Pons (tissue), 1 donor: Measurements from ENCODE around the gene SLAIN2.
A peak's percentile ranks its signal among the peaks of the same experiment; 100 is the strongest.

Experiments used
- DNase-seq: peaks from one replicate; pipeline ENCODE4 v3.0.0-alpha.2; 2016; ENCODE audit warnings: low spot score

SLAIN2 gene

DNA sequence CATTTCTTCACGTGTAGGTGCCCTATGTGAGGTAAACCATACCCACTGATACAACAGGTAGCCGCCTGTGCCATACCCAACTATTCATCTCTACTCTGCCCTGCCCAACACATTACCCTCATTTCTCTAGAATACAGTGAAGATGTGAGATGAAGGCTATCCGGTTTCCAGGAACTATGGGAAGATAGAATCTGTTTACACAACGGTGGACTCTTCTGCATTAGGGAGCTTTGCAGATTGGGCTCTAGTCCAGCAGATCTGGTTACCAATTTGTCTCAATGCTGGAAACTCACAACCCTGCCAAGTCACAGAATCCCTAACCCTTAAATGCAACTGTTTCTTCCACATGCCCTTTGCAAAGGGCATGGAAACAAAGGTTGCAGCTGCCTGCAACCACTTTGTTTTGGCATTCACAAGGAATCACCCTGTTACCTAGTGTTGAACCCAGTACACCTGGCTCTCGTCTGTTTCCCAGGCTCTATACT, 6.4 kb upstream of the SLAIN2 start:
- DNase-seq = no peak

DNA sequence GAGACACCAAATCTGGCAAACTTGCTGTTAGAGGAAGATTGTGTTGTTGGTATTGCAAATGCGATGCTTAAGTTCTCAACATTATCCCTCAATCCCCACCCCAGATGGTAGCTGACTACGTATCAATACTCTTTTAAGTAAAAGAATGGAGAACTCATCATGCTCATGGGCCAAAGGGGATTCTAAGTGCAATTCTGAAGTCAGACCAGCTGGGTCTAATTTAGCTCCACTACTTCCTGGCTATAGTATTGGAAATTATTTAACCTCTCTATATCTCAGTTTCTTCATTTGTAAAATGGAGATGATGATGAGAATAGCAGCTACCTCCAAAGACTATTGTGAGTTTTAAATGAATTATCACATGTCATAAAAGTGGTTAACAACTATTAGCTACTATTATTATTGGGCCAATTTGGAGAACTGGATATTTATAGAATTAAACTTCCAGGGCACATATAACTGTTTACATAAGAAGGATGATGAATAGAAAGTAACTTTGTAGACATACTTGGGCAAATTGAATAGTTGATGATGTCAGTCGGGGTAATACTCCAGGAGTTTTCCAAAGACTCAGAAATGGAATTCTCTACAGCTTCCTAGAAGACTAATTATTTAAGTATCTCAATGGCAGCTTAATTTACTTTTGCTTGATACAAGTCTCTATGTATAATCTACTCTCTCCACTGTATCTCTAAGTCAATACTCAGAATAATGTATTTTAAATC, 5.0 kb upstream of the SLAIN2 start:
- DNase-seq = no peak

GRCh38 chr4:48337731-48338130, 3.6 kb upstream of the SLAIN2 start:
- no peak for DNase-seq

GRCh38 chr4:48339642-48340041, 1.7 kb upstream of the SLAIN2 start:
- no peak for DNase-seq

DNA sequence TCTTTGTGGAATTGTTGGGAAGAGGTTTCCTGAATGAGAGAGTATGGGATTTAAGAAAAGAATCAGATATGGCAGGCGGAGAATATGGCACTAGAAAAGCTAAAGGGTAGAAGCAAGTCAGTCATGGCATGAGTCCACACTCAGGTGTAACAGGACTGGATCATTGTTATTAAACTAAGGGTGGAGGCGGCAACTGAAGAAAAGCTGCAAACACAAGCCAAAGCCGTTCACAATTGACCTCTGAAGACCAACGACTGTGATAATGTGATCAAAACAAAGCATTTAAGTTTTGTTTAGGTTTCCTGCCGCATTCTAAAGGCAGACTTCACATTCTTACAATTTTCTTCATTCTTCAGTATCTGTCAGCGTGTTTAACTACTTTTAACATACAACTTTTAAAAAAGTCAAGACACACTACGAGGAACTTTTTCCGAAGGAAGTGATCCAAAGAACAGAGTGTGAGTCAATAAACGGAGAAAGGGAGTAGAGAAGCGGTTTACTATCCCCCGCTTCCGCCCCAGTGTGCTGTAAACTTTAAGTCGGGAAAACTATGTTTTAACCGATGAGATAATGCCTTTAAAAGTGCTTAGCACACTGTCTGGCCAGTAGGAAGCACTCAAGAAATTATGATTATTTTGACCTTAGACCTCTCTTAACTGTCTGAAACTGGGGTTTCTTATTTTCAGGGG, 909 bp upstream of the SLAIN2 start:
- DNase-seq = peak; percentile 26

GRCh38 chr4:48341776-48342605, 662 bp downstream of the SLAIN2 start:
- DNase-seq = peak; percentile 22

DNA sequence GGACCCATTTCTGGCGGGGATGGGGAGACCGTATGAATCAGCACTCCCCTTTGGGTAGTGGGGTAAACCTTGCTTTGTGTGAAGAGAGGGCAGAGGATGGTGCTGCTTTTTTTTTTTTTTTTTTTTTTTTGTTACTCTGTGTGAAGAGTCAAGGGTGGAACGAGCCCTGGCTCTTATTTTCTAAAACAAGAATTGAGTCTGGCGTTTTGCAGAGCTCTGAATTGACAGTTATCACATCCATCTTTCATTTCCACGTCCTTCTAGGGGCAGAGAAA, 1.2 kb downstream of the SLAIN2 start:
- no peak for DNase-seq

GRCh38 chr4:48343035-48343434, 1.7 kb downstream of the SLAIN2 start:
- DNase-seq = no peak

- DNase-seq = no peak
These were observed 2.2 kb downstream of the SLAIN2 start for GRCh38 chr4:48343551-48343950.

- no peak for DNase-seq
These were observed 4.2 kb downstream of the SLAIN2 start for GRCh38 chr4:48345542-48345941.

- no peak for DNase-seq
These were observed 5.3 kb downstream of the SLAIN2 start for GRCh38 chr4:48346594-48346993.

DNA sequence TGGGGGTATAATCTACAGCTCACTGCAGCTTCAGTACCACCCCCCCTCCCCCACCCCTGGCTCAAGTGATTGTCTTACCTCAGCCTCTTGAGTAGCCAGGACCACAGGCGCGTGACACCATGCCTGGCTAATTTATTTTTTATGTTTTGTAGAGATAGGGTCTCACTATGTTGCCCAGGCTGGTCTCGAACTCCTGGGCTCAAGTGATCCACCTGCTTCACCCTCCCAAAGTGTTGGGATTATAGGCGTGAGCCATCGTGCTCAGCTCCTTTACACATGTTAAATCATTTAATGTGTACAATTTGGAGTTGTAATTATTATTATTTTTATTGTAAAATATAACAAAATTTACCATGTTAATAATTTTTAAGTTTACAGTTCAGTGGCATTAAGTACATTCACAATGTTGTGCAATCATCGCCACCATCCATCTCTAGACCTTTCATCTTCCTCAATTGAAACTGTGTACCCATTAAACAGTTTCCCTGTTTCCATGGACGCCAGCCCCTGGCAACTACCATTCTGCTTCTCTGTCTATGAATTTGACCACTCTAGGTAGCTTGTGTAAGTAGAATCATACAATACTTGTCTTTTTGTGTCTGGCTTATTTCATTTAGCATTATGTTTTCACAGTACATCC, 6.1 kb downstream of the SLAIN2 start:
- DNase-seq = no peak

DNA sequence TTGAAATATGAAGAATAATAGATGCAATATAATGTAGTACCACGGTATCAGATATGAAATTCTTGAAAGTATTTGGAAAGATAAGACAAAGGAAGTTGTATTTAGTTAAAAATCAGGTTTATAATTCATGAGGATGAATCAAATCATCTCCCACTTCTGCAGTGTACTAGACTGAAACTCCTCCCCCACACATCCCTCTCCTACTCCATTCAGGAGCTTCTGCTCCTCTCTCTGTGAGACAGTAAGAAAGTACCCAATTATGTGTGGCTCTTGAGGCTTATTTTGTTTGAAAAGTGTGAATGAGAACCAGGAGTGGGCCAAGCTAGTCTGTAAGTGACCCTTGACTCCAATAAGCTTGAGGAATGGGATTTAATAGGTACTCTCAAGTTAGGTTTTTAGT, 9.5 kb downstream of the SLAIN2 start:
- DNase-seq = no peak

GRCh38 chr4:48352793-48353192, 11.5 kb downstream of the SLAIN2 start:
- DNase-seq = no peak

DNA sequence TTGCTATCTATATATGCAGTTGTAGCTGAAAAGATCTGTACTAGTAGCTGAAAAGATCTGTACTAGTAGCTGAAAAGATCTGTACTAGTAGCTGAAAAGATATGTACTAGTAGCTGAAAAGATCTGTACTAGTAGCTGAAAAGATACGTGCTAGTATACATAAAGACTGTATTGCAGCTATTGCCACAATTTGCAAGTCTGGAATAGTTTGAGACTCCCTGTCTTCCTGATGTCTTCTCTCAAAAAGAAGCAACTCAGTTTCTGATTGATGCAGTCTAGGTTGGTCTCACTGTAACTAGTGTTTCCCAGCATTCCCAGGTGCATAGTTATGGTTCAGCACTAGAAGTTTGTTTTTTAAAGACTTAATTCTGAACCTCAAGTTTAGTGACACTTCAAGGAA, 15.0 kb downstream of the SLAIN2 start:
- DNase-seq = no peak

DNA sequence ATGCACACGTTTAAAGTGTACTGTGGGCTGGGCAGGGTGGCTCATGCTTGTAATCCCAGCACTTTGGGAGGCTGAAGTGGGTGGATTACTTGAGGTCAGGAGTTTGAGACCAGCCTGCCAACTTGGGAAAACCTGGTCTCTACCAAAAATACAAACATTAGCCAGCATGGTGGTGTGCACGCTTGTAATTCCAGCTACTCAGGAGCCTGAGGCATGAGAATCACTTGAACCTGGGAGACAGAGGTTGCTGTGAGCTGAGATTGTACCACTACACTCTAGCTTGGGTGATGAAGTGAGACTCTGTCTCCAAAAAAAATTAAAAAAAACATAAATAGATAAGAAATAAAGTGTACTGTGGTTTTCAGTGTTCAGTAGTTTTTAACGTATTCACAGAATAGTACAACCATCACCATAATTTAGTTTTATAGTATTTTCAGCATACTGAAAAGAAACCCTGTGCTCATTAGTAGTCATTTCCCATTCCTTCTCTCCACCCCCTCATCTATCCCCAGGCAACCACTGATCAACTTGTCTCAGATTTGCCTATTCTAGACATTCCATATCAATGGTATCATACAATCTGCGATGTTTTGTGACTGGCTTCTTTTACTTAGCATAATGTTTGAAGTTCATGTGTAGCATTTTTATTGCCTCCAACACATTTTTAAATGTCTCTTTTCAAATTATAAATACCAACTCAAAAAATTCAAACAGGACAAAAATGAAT, 19.1 kb downstream of the SLAIN2 start:
- DNase-seq = no peak

- DNase-seq = no peak
These were observed 19.7 kb downstream of the SLAIN2 start for GRCh38 chr4:48361012-48361400.

GRCh38 chr4:48366611-48367010, 25.3 kb downstream of the SLAIN2 start:
- no peak for DNase-seq

DNA sequence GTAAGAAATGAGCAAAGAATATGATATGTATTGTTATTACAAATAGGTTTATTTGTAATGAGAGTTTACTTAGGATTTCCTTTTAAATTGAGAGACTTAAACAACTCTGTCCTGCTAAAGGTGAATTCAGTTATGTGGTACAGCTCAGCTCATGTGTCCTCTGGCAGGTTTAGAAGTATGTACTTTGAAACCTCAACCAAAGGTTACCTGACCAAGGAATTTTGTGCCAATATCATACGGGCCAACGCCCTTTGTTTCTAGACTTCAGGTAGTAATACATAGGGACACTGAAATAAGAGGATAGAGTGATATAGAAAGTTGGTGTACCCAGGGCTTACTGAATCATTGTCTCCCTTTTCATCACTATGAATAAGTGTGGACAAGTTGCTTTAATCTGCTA, 25.7 kb downstream of the SLAIN2 start:
- DNase-seq = no peak

DNA sequence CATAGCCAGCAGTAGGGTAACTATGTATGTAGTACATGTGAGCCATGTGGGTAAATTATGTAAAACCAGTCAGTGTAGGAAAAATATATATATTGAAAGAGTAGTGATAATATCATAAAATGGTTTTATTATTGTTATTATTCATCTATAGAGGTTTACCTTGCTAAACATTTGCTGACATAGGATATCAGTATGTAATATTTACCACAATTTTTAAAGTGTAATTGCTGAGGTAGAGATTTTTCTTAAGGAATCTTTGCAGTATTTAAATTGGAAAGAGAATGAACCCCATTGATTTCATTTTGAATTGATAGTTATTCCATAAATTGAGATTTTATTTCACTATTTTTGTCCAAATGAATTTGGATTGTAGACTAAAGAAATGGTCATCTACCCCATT, 27.1 kb downstream of the SLAIN2 start:
- no peak for DNase-seq

DNA sequence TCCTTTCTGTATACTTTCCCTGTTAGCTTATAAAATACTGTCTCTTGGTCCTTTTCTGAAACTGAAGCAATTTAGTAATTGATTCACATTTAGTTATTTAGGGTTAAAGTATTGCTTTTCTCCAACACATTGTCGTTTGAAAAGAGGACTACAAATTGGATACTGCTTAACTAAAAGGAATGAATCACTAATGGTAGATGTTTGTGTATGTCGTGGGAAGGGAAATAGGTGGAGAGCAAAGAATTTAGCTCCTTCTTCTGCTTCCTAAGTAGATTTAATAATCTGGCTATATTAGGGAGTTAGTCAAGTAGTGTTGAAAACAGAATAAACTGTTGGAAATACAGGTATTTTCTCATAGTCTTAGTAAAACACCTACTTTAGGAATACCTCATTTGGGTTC, 27.9 kb downstream of the SLAIN2 start:
- no peak for DNase-seq

GRCh38 chr4:48369771-48370170, 28.4 kb downstream of the SLAIN2 start:
- no peak for DNase-seq
